ENCODE data around the gene CBX1. TPM values are rescaled to one million over a fixed set of nuclear protein-coding genes. Genes with fewer than 3 reads are reported as not detected.

CBX1 gene
- total and polyA plus RNA-seq, 2 of the 8 experiments (the other 6 are each of a cell fraction or from before 2014, with no cell fraction given): 38.7 to 173 TPM

- TF ChIP-seq CHD7 (IDR thresholded peaks at IDR 0.05; ENCODE audit: insufficient replicate concordance, low read length): no peak
- peak; percentile 40; the same call in 1 of the 2 replicates for TF ChIP-seq CREB1 (IDR thresholded peaks at IDR 0.05)
- 0 out of 4 replicates have a peak, but pooled peaks of 1 of the 2 experiments have one; percentile 28 for TF ChIP-seq HDAC2 (IDR thresholded peaks at IDR 0.05; ENCODE audit: borderline replicate concordance in 1 of 2, low read depth in 2 of 2, low read length in 2 of 2)
- TF ChIP-seq CBX8 (IDR thresholded peaks at IDR 0.05; ENCODE audit: borderline replicate concordance, low read depth, low read length): no peak
- peak; percentile 90 for TF ChIP-seq POLR2AphosphoS5 (IDR thresholded peaks at IDR 0.05; ENCODE audit: low read depth, low read length)
- peak; percentile 51 for TF ChIP-seq TAF7 (optimal IDR thresholded peaks at IDR 0.05; ENCODE audit: borderline replicate concordance, low read depth, low read length)
- TF ChIP-seq GTF2F1 (IDR thresholded peaks at IDR 0.05; ENCODE audit: borderline replicate concordance, low read depth, low read length): peak; percentile 54; the same call in 1 of the 2 replicates
- no peak for TF ChIP-seq EZH2 (IDR thresholded peaks at IDR 0.05; ENCODE audit: low read depth, low read length, severe bottlenecking)
These were observed 45.6 kb downstream of the CBX1 start (continued) for GRCh38 chr17:48055531-48056245.
